ENCODE results near the gene MSH5.
A peak's percentile ranks its signal among the peaks of the same experiment; 100 is the strongest.

The MSH5 gene

GRCh38 chr6:31739639-31740396, at the start of gene MSH5:
MSH5 (plus strand) TSS chr6:31740005; CDS start chr6:31740467, 462 bp downstream.
- Histone ChIP-seq H3K36me3 (ENCODE audit: insufficient read depth) (no peaks in the 10 kb centered on the region), H3K27me3 (ENCODE audit: insufficient read depth, low read depth) (no peaks in the 10 kb centered on the region), H3K79me2 (ENCODE audit: insufficient read depth, low read depth) (peaks cover 35% of the 10 kb centered on the region), H3K9ac (peak within 1 kb of the TSS; percentile 100), H3K4me3 (IDR thresholded peaks at IDR 0.05; ENCODE audit: insufficient read depth, low read depth, low read length) (no peak within 1 kb of the TSS), H4K20me1 (ENCODE audit: insufficient read depth) (no peaks in the 10 kb centered on the region), H3K27ac (peak within 1 kb of the TSS; percentile 100), H3K4me1 (ENCODE audit: low read depth, poor library complexity, severe bottlenecking) (peaks cover 41% of the 10 kb centered on the region), H3K4me2 (peak within 1 kb of the TSS; percentile 100), H2AFZ (ENCODE audit: low read depth) (peak within 1 kb of the TSS; percentile 60)
- no peak for TF ChIP-seq CTCF (conservative IDR thresholded peaks at IDR 0.05; ENCODE audit: low read depth, low read length)

GRCh38 chr6:31690231-31691077, 49.4 kb upstream of the MSH5 start:
- H3K27ac ChIP-seq, result no peak overlapping the region
- no peak overlapping the region for H3K4me3 ChIP-seq (IDR thresholded peaks at IDR 0.05; ENCODE audit: insufficient read depth, low read depth, low read length)
- H3K36me3 ChIP-seq (ENCODE audit: insufficient read depth), result no peaks in the 10 kb centered on the region
- no peak overlapping the region for H2AFZ ChIP-seq (ENCODE audit: low read depth)
- no peaks in the 10 kb centered on the region for H3K79me2 ChIP-seq (ENCODE audit: insufficient read depth, low read depth)
- no peaks in the 10 kb centered on the region for H3K27me3 ChIP-seq (ENCODE audit: insufficient read depth, low read depth)
- no peak for TF ChIP-seq CTCF (conservative IDR thresholded peaks at IDR 0.05; ENCODE audit: low read depth, low read length)
- no peaks in the 10 kb centered on the region for H4K20me1 ChIP-seq (ENCODE audit: insufficient read depth)
- H3K9ac ChIP-seq, result no peak overlapping the region
- H3K4me1 ChIP-seq (ENCODE audit: low read depth, poor library complexity, severe bottlenecking), result no peaks in the 10 kb centered on the region
- H3K4me2 ChIP-seq, result no peak overlapping the region

- no peaks in the 10 kb centered on the region for H3K4me1 ChIP-seq (ENCODE audit: low read depth, poor library complexity, severe bottlenecking)
- no peak for TF ChIP-seq CTCF (conservative IDR thresholded peaks at IDR 0.05; ENCODE audit: low read depth, low read length)
- no peaks in the 10 kb centered on the region for H3K27me3 ChIP-seq (ENCODE audit: insufficient read depth, low read depth)
- H3K4me2 ChIP-seq, result no peak overlapping the region
- no peak overlapping the region for H3K4me3 ChIP-seq (IDR thresholded peaks at IDR 0.05; ENCODE audit: insufficient read depth, low read depth, low read length)
- H3K79me2 ChIP-seq (ENCODE audit: insufficient read depth, low read depth), result no peaks in the 10 kb centered on the region
- no peak overlapping the region for H2AFZ ChIP-seq (ENCODE audit: low read depth)
- no peaks in the 10 kb centered on the region for H3K36me3 ChIP-seq (ENCODE audit: insufficient read depth)
- H3K9ac ChIP-seq, result no peak overlapping the region
- H4K20me1 ChIP-seq (ENCODE audit: insufficient read depth), result no peaks in the 10 kb centered on the region
- no peak overlapping the region for H3K27ac ChIP-seq
Observed at GRCh38 chr6:31691078-31691463, 48.7 kb upstream of the MSH5 start.

GRCh38 chr6:31691564-31692108, 48.2 kb upstream of the MSH5 start:
- no peak for TF ChIP-seq CTCF (conservative IDR thresholded peaks at IDR 0.05; ENCODE audit: low read depth, low read length)
- Histone ChIP-seq H3K79me2 (ENCODE audit: insufficient read depth, low read depth) (no peaks in the 10 kb centered on the region), H3K36me3 (ENCODE audit: insufficient read depth) (no peaks in the 10 kb centered on the region), H3K9ac (no peak overlapping the region), H4K20me1 (ENCODE audit: insufficient read depth) (no peaks in the 10 kb centered on the region), H3K4me3 (IDR thresholded peaks at IDR 0.05; ENCODE audit: insufficient read depth, low read depth, low read length) (no peak overlapping the region), H3K4me1 (ENCODE audit: low read depth, poor library complexity, severe bottlenecking) (no peaks in the 10 kb centered on the region), H3K27ac (no peak overlapping the region), H3K4me2 (no peak overlapping the region), H2AFZ (ENCODE audit: low read depth) (no peak overlapping the region), H3K27me3 (ENCODE audit: insufficient read depth, low read depth) (no peaks in the 10 kb centered on the region)
